ENCODE data around the gene FKBP6.
"Not testable (repeated sequence)": the region's sequence is repeated elsewhere in the genome, so short reads cannot be mapped to it uniquely, and the experiment has no call there.

The FKBP6 gene

DNA sequence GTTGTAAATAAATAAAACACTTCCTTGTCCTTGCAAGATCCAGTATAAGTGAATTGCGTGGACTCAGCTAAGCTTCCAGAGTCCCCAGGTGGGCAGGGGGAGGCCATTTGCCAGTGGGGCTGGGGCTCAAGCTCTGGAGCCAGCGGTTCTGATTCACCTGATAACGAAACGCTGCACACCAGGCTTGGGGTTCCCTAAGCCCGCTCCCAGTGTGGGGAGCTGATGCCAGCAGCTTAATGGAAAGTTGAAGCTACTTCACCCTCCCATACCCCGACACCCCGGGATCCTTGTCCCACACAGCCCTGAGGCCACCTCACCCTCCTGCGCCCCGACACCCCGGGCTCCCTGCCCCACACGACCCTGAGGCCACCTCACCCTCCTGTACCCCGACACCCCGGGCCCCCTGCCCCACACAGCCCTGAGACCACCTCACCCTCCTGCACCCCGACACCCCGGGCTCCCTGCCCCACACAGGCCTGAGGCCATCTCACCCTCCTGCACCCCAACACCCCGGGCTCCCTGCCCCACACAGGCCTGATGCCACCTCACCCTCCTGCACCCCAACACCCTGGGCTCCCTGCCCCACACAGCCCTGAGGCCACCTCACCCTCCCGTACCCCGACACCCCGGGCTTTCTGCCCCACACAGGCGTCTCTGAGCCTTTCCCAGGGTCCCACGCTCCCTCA, 30.8 kb downstream of the FKBP6 start:
- DNase-seq: no peak

DNA sequence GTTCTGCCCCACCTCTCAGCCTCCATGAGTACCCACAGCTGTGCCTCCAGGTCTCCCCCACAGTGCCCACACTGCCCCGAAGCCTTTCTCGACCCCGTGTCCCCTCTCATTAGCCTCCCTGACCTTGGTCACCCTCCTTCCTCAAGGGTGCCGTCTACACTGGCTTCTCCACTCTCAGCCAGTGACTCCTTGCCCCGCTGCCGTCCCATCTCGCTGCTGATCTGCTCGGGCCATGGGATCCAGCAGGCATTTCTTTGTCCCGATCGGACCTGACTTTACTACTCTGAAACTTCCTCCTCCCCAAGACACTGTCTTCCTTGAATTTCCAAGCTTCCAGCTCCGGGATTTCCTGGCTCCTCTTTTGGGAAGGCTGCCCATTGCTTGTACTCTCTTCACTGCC, 31.3 kb downstream of the FKBP6 start:
- no peak for DNase-seq

DNA sequence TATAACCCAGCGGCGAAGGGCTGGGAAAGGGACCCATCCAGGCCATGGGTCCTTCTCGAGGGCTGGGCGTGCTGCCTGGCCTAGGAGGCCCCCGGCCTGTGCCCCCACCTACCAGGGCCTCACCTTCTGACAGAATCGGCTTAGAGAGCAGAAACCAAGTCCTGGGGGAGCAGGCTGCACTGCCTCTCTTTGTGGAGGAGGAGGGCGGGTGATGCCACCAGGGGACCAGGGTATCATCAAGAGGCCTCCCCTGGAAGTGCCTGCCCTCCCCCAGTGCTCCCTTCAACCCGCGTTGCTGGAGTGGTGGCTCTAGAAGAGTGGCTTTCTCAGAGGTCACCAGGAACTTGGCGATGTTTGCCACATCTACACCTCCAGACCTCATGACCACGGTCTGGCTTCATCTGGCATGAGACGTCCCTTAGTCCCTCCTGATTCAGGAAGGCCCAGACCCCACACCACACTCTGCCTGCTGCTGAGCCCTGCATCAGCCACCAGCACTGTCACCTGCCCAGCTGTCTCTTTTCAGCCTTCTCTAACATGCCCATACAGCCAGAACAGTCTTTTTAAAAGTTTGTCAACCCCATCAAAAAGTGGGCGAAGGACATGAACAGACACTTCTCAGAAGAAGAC, 31.9 kb downstream of the FKBP6 start:
- DNase-seq: no peak

GRCh38 chr7:73360590-73360989, 32.6 kb downstream of the FKBP6 start:
- DNase-seq: not testable (repeated sequence)

GRCh38 chr7:73363225-73364005, 35.5 kb downstream of the FKBP6 start:
- DNase-seq: no peak

GRCh38 chr7:73364006-73364728, 36.2 kb downstream of the FKBP6 start:
- DNase-seq: no peak

DNA sequence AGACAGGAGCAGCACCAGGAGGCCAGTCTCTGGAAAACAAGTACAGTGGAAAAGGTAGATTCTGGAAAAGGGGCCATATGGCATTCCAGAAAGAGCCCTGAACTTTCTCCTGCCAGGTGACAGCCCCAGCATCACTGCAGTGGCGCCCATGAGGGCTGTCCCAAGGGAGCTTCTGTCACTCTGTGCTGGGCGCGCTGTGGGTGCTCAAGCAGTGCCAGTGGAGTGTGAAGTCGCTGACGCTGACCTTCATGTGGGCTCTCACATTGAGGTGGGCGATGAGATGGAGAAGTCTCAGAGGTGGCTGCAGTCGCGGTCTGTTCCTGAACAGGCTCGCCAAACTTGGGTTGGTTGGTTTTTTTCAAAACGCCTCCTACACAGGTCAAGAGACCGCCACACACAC, 38.2 kb downstream of the FKBP6 start:
- no peak for DNase-seq

DNA sequence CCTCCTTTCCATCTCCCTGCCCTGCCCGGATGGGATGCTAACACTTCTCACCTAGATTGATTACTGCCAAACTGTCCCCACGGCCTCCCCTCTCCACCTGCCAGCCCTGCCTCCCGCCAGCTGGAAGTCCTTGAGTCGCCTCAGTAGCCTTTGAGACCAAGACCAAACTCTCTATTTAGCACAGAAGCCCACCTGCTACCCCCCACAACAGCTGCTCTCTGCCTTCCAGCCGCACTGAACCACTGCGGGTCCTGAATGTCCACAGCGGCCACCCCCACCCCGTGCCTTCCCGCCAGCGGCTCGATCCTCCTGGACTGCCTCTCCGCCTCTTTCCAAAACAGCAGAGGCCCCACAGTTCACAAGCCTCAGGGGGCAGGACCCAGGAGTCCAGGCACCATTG, 39.0 kb downstream of the FKBP6 start:
- DNase-seq: no peak

- DNase-seq: no peak
Measured at GRCh38 chr7:73369009-73369408, 41.0 kb downstream of the FKBP6 start.

GRCh38 chr7:73369622-73370021, 41.7 kb downstream of the FKBP6 start:
- no peak for DNase-seq

GRCh38 chr7:73373741-73374140, 45.8 kb downstream of the FKBP6 start:
- no peak for DNase-seq

DNA sequence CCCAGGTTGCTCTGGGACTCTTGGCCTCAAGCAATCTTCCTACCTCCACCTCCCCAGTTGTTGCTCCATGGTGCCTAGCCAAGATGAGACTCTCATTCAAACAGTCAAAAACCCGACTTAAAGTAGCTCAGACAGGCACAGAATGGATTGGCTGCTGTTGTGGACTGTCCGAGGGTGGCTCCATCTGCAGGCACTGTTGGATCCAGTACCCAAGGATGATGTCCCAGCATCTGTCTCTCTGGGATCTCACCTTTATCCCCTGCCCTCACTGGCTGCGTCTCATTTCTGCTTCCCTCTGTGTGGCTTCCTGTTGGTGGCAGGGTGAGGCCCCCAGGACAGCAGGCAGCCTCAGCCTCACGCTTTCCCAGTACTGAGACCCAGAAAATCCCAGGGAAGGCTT, 48.3 kb downstream of the FKBP6 start:
- DNase-seq: not testable (repeated sequence)

- no peak for DNase-seq
Measured at GRCh38 chr7:73376671-73377412, 48.9 kb downstream of the FKBP6 start.

- not testable (repeated sequence) for DNase-seq
Measured at GRCh38 chr7:73377413-73378200, 49.6 kb downstream of the FKBP6 start.

- no peak for DNase-seq
Measured at GRCh38 chr7:73382934-73383503, 55.1 kb downstream of the FKBP6 start.

DNA sequence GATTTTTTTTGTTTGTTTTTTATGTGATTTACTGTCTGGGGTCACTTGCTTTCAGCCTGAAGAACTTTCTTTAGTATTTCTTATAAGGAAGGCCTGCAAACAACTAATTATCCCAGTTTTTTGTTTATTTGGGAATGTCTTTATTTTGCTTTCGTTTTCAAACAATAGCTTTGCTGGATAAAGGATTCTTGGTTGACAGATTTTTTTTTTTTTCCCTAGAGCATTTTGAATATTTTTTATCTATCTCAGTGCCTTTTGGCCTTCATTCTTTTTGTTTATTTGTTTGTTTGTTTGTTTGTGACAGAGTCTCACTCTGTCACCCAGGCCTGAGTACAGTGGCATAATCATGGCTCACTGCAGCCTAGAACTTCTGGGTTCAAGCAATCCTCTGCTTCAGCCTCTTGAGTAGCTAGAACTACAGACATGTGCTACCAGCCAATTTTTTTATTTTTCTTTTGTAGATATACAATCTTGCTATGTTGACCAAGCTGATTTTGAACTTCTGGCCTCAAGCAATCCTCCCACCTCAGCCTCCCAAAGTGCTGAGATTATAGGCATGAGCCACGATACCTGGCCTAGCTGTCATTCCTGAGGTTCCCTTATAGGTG, 59.4 kb downstream of the FKBP6 start:
- DNase-seq: no peak

DNA sequence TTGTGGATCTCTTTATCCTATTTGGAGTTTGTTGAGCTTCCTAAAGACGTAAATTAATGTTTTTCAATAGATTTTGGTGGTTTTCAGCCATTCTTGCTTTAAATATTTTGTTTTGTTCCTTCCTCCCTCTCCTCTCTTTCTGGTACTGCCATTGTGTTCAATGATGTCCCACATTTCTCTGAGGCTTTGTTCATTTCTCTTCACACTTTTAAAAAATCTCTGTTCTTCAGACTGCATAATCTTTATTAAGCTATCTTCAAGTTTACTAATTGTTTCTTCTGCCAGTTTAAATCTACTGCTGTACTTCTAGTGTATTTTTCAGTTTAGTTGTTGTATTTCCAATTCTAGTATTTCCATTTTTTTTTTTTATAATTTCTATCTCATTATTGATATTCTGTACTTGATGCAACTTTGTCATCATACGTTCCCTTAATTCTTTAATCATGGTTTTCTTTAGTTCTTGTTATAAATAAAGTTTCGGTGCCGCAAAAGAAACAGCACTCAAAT, 60.0 kb downstream of the FKBP6 start:
- no peak for DNase-seq

DNA sequence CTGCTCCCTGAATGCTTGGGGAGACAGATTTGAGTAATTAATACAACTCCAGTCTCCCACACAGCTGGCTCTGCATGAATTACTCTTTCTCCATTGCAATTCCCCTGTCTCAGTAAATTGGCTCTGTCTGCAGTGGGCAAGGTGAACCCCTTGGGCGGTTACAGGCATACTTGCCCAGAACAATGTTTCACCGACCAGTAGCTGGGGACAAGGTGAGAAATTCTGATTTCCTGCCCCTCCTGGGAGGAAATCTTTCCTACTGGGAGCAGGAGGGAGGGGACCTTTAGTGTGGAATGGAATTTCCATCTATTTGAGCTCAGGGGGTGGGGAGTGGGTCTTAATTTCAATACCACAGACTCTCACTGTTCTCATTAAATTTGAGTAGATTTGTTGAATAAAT, 63.4 kb downstream of the FKBP6 start:
- no peak for DNase-seq

DNA sequence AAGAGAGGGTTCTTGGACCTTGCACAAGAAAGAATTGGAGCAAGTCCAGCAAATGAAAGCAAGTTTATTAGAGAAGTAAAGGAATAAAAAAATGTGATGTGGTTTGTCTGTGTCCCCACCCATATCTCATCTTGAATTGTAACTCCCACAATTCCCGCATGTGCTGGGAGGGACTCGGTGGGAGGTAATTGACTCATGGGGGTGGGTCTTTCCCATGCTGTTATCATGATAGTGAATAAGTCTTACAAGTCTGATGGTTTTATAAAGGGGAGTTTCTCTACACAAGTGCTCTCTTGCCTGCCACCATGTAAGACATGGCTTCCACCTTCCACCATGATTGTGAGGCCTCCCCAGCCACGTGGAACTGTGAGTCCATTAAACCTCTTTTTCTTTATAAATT, 66.5 kb downstream of the FKBP6 start:
- DNase-seq: no peak

All from CD4-positive, alpha-beta T cell treated with Interferon alpha-2 for 1 hour (primary cell).